Panc1 (cell line): Measurements from ENCODE around the gene NEUROG2.

Experiments
- CTCF ChIP-seq: fragments of 450-650 bp; IDR thresholded peaks from 2 replicates; pipeline ENCODE4 v1.5.1; 2017; ENCODE audit warnings: mild to moderate bottlenecking
- POLR2AphosphoS5 ChIP-seq: IDR thresholded peaks from 2 replicates; pipeline ENCODE4 v1.6.1; 2012; ENCODE audit warnings: mild to moderate bottlenecking, low read depth, low read length, moderate library complexity
- REST ChIP-seq, 2 experiments: IDR thresholded peaks; 2 replicates each; pipeline ENCODE4 v1.6.1; 2011 to 2012; ENCODE audit warnings: low read depth in 2 of 2, control low read depth in 1 of 2, low read length in 1 of 2, mild to moderate bottlenecking in 1 of 2, moderate library complexity in 1 of 2; ENCODE audit not compliant: insufficient read depth in 1 of 2
- TCF7L2 ChIP-seq: IDR thresholded peaks from 2 replicates; pipeline ENCODE4 v1.6.1; 2011; ENCODE audit warnings: mild to moderate bottlenecking, low read depth, low read length, inconsistent platforms

- TF ChIP-seq REST (IDR thresholded peaks at IDR 0.05; ENCODE audit: insufficient read depth in 1 of 2, low read depth in 2 of 2, low read length in 1 of 2) = no peak
- TF ChIP-seq CTCF = no peak
- TF ChIP-seq POLR2AphosphoS5 = no peak
- no peak for TF ChIP-seq TCF7L2
These were observed 4.2 kb downstream of the NEUROG2 start for GRCh38 chr4:112511803-112512118.
